ENCODE measurements around the gene ZNF200.
"Not testable (repeated sequence)": the region's sequence is repeated elsewhere in the genome, so short reads cannot be mapped to it uniquely, and the experiment has no call there.

The ZNF200 gene

GRCh38 chr16:3186946-3187690, 47.8 kb downstream of the ZNF200 start:
- H3K27ac ChIP-seq (ENCODE audit: low read depth, low read length), result no peak overlapping the region
- H3K4me1 ChIP-seq (ENCODE audit: control insufficient read depth, insufficient read depth, low read length), result 0 out of 2 replicates have a peak, but pooled peaks cover 3% of the 10 kb centered on the region
- no peak overlapping the region for H3K9ac ChIP-seq (ENCODE audit: low read length)
- peaks cover 37% of the 10 kb centered on the region for H3K27me3 ChIP-seq (ENCODE audit: control insufficient read depth, insufficient read depth, low read length)
- no peaks in the 10 kb centered on the region for H3K9me3 ChIP-seq (ENCODE audit: control insufficient read depth, insufficient read depth, low read depth, low read length)
- no peaks in the 10 kb centered on the region for H3K36me3 ChIP-seq (ENCODE audit: control insufficient read depth, insufficient read depth, low read length)
- peak overlapping the region; percentile 95 for H3K4me3 ChIP-seq (ENCODE audit: low read depth, low read length)

GRCh38 chr16:3183445-3184139, 51.4 kb downstream of the ZNF200 start:
- peak overlapping the region; percentile 39 for H3K9ac ChIP-seq (ENCODE audit: low read length)
- H3K4me1 ChIP-seq (ENCODE audit: control insufficient read depth, insufficient read depth, low read length), result peaks cover 6% of the 10 kb centered on the region; the same call in 1 of the 2 replicates
- no peaks in the 10 kb centered on the region for H3K36me3 ChIP-seq (ENCODE audit: control insufficient read depth, insufficient read depth, low read length)
- no peak overlapping the region for H3K27ac ChIP-seq (ENCODE audit: low read depth, low read length)
- no peaks in the 10 kb centered on the region for H3K9me3 ChIP-seq (ENCODE audit: control insufficient read depth, insufficient read depth, low read depth, low read length)
- H3K27me3 ChIP-seq (ENCODE audit: control insufficient read depth, insufficient read depth, low read length), result peaks cover 45% of the 10 kb centered on the region
- peak overlapping the region; percentile 84 for H3K4me3 ChIP-seq (ENCODE audit: low read depth, low read length)

GRCh38 chr16:3182608-3183444, 52.1 kb downstream of the ZNF200 start:
- peaks cover 6% of the 10 kb centered on the region; the same call in 1 of the 2 replicates for H3K4me1 ChIP-seq (ENCODE audit: control insufficient read depth, insufficient read depth, low read length)
- no peak overlapping the region for H3K27ac ChIP-seq (ENCODE audit: low read depth, low read length)
- H3K9ac ChIP-seq (ENCODE audit: low read length), result peak overlapping the region; percentile 39
- no peaks in the 10 kb centered on the region for H3K36me3 ChIP-seq (ENCODE audit: control insufficient read depth, insufficient read depth, low read length)
- peak overlapping the region; percentile 84 for H3K4me3 ChIP-seq (ENCODE audit: low read depth, low read length)
- peaks cover 45% of the 10 kb centered on the region for H3K27me3 ChIP-seq (ENCODE audit: control insufficient read depth, insufficient read depth, low read length)
- no peaks in the 10 kb centered on the region for H3K9me3 ChIP-seq (ENCODE audit: control insufficient read depth, insufficient read depth, low read depth, low read length)

GRCh38 chr16:3182293-3182607, 52.7 kb downstream of the ZNF200 start:
- H3K36me3 ChIP-seq (ENCODE audit: control insufficient read depth, insufficient read depth, low read length); H3K9ac ChIP-seq (ENCODE audit: low read length); H3K27ac ChIP-seq (ENCODE audit: low read depth, low read length); H3K4me1 ChIP-seq (ENCODE audit: control insufficient read depth, insufficient read depth, low read length); H3K9me3 ChIP-seq (ENCODE audit: control insufficient read depth, insufficient read depth, low read depth, low read length): not testable (repeated sequence)
- Histone ChIP-seq H3K4me3 (ENCODE audit: low read depth, low read length) (peak overlapping the region; percentile 84), H3K27me3 (ENCODE audit: control insufficient read depth, insufficient read depth, low read length) (peaks cover 45% of the 10 kb centered on the region)

GRCh38 chr16:3180445-3180878, 54.5 kb downstream of the ZNF200 start:
- H3K4me1 ChIP-seq (ENCODE audit: control insufficient read depth, insufficient read depth, low read length), result peaks cover 3% of the 10 kb centered on the region; the same call in 1 of the 2 replicates
- no peaks in the 10 kb centered on the region for H3K9me3 ChIP-seq (ENCODE audit: control insufficient read depth, insufficient read depth, low read depth, low read length)
- H3K27ac ChIP-seq (ENCODE audit: low read depth, low read length), result no peak overlapping the region
- H3K9ac ChIP-seq (ENCODE audit: low read length), result no peak overlapping the region
- H3K4me3 ChIP-seq (ENCODE audit: low read depth, low read length), result peak overlapping the region; percentile 79
- peaks cover 45% of the 10 kb centered on the region for H3K27me3 ChIP-seq (ENCODE audit: control insufficient read depth, insufficient read depth, low read length)
- no peaks in the 10 kb centered on the region for H3K36me3 ChIP-seq (ENCODE audit: control insufficient read depth, insufficient read depth, low read length)

GRCh38 chr16:3179651-3180050, 55.3 kb downstream of the ZNF200 start:
- H3K27me3 ChIP-seq (ENCODE audit: control insufficient read depth, insufficient read depth, low read length), result peaks cover 47% of the 10 kb centered on the region

GRCh38 chr16:3175157-3176093, 59.5 kb downstream of the ZNF200 start:
- Histone ChIP-seq H3K4me3 (ENCODE audit: low read depth, low read length) (peak overlapping the region; percentile 68), H3K27me3 (ENCODE audit: control insufficient read depth, insufficient read depth, low read length) (peaks cover 37% of the 10 kb centered on the region), H3K4me1 (ENCODE audit: control insufficient read depth, insufficient read depth, low read length) (0 out of 2 replicates have a peak, but pooled peaks cover 8% of the 10 kb centered on the region), H3K36me3 (ENCODE audit: control insufficient read depth, insufficient read depth, low read length) (no peaks in the 10 kb centered on the region), H3K9ac (ENCODE audit: low read length) (no peak overlapping the region), H3K27ac (ENCODE audit: low read depth, low read length) (no peak overlapping the region), H3K9me3 (ENCODE audit: control insufficient read depth, insufficient read depth, low read depth, low read length) (no peaks in the 10 kb centered on the region)

More at GRCh38 chr16:3179651-3180050, 55.3 kb downstream of the ZNF200 start:
- Histone ChIP-seq H3K4me3 (ENCODE audit: low read depth, low read length) (no peak overlapping the region), H3K4me1 (ENCODE audit: control insufficient read depth, insufficient read depth, low read length) (peaks cover 3% of the 10 kb centered on the region; the same call in 1 of the 2 replicates), H3K27ac (ENCODE audit: low read depth, low read length) (no peak overlapping the region), H3K9me3 (ENCODE audit: control insufficient read depth, insufficient read depth, low read depth, low read length) (no peaks in the 10 kb centered on the region), H3K36me3 (ENCODE audit: control insufficient read depth, insufficient read depth, low read length) (no peaks in the 10 kb centered on the region), H3K9ac (ENCODE audit: low read length) (no peak overlapping the region)

- Histone ChIP-seq H3K4me1 (ENCODE audit: control insufficient read depth, insufficient read depth, low read length) (0 out of 2 replicates have a peak, but pooled peaks cover 8% of the 10 kb centered on the region), H3K27me3 (ENCODE audit: control insufficient read depth, insufficient read depth, low read length) (peaks cover 38% of the 10 kb centered on the region), H3K4me3 (ENCODE audit: low read depth, low read length) (peak overlapping the region; percentile 68), H3K36me3 (ENCODE audit: control insufficient read depth, insufficient read depth, low read length) (no peaks in the 10 kb centered on the region), H3K27ac (ENCODE audit: low read depth, low read length) (no peak overlapping the region), H3K9ac (ENCODE audit: low read length) (peak overlapping the region; percentile 40), H3K9me3 (ENCODE audit: control insufficient read depth, insufficient read depth, low read depth, low read length) (no peaks in the 10 kb centered on the region)
Observed at GRCh38 chr16:3174618-3175148, 60.3 kb downstream of the ZNF200 start.

- no peak overlapping the region for H3K9ac ChIP-seq (ENCODE audit: low read length)
- H3K4me3 ChIP-seq (ENCODE audit: low read depth, low read length), result peak overlapping the region; percentile 68
- peaks cover 38% of the 10 kb centered on the region for H3K27me3 ChIP-seq (ENCODE audit: control insufficient read depth, insufficient read depth, low read length)
- H3K27ac ChIP-seq (ENCODE audit: low read depth, low read length), result no peak overlapping the region
- H3K36me3 ChIP-seq (ENCODE audit: control insufficient read depth, insufficient read depth, low read length), result no peaks in the 10 kb centered on the region
- H3K4me1 ChIP-seq (ENCODE audit: control insufficient read depth, insufficient read depth, low read length), result 0 out of 2 replicates have a peak, but pooled peaks cover 8% of the 10 kb centered on the region
- H3K9me3 ChIP-seq (ENCODE audit: control insufficient read depth, insufficient read depth, low read depth, low read length), result no peaks in the 10 kb centered on the region
Observed at GRCh38 chr16:3173892-3174617, 60.9 kb downstream of the ZNF200 start.

Measured in HUES6 (cell line).